Jurkat, Clone E6-1 (cell line): ENCODE results near the gene DTNB.

Source experiments
- DNase-seq: peaks from one replicate; pipeline ENCODE4 v3.0.0-alpha.2; 2011; ENCODE audit warnings: low read depth, low spot score
- H3K4me3 ChIP-seq: 2 replicates; pipeline ENCODE4 v1.5.1; 2011; ENCODE audit warnings: mild to moderate bottlenecking, low read length, control low read depth, moderate library complexity

DTNB gene

DNA sequence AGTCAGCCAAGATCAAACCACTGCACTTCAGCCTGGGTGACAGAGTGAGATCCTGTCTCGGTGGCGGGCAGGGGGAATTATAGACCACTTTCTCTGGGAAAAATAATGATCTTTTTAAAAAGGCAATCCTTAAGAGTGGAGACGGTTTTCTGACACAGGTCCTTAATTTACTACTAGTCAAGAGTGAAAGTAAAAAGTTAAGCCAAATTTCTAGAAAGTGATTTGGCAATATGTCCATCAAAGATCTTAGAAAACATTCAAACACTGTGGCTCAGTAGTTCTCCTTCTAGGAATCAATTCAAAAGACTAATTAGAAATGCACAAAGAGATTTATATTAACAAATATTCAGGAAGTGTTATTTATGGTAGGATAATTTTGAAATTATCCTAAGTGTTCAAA lies 183.2 kb downstream of the DTNB start:
- DNase-seq = no peak

DNA sequence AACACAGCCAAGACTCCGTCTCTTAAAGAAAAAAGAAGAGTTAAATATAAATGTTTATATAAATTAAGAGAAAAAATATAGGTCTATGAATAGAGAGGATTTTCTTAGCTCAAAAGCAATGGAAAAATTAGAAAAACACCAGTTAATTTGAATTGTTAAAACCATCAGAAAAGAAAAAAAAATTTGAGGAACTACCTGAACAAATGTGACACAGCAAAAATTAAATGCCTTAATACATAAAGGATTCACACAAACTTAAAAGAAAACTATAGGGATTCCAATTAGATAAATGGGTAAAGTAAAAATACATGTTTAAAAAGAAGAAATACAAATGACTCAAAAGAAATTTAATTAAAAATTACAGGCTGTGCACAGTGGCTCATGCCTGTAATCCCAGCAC lies 183.7 kb downstream of the DTNB start:
- no peak for DNase-seq
- no peak overlapping the region for H3K4me3 ChIP-seq

More for the DNA sequence above, 183.2 kb downstream of the DTNB start:
- no peak overlapping the region for H3K4me3 ChIP-seq

DNA sequence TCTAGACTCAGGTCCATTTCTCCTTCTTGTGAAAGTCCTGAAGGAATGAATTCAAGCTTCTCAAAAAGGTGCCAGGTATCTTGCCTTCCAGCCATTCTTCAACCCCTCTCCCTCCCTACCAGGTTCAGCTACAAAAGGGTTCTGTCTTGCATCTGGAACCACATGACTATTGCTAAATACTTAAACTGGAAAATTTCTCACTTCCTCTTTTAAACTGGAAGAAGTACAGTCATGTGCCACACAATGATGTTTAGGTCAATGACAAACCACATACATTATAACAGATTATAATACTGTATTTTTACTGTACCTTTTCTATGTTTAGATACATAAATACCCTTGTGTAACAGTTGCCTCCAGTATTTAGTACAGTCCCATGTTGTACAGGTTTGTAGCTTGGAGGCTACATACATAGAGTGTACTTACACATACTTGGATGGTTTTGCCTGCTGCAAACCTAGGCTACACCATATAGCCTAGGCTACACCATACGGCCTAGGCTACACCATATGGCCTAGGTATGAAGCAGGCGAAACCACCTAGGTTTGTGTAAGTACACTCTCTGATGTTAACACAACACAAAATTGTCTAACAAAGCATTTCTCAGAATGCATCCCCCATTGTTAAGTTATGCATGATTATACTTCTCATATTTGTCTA lies 189.6 kb downstream of the DTNB start:
- DNase-seq = no peak
- no peak overlapping the region for H3K4me3 ChIP-seq

DNA sequence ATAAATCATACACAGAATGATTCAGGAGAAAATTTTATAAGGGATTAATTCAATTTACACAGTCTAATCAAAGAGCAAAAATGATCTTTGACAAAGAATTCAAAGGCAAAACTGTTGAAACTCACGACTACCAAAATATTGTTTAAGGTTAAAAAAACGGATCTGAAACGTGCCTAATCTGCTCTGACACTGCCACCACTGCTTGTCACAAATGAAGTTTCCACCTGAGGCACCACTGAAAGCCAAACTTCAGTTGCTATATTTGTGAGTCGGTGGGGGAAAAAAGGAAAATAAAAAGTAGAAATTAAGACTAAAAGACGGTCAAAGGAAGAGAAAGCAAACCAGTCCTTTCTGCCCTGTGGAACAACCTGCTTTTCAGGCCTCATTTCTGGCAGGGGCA lies 191.0 kb downstream of the DTNB start:
- H3K4me3 ChIP-seq = no peak overlapping the region
- DNase-seq = no peak

DNA sequence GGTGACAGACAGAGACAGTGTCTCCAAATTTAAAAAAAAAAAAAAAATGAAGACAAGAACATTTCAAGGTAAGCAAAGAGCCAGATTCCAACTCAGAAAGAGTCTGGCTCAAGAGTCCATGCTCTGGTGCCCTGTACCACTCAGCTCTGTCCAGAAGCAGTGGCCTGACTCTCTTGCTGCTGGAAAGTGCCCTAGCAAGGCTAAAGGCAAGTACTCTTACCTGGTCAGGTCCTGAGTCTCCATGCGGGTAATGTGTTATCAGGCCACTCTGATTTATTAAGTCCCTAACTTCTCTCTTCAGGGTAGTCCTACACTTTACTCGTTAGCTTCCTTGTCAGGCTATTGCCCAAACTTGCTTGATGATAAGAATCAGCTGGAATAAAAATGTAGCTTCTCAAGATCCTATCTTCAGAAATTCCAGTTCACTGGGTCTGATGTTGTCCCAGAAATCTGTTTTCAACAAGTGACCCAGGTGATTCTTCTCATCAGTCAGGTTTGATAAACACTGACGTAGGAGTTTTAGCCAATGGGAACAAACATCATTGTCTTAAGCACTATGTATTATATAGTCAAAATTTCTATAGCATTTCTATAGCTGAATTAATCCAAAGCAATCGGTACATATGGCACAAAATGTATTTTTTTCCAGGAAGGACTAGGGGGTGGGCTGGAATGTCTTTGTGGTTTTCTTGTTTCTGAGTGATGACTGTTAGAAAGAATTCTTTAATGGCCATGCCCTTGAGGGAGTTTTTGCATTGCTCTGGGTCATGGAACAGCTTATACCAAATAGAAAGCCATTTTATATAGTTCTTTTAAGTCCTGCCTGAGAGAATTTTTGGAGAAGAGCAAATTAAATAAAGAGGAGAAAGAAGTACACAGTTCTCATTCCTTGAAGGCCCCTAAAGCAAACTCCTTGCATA lies 191.7 kb downstream of the DTNB start:
- DNase-seq = no peak
- no peak overlapping the region for H3K4me3 ChIP-seq

DNA sequence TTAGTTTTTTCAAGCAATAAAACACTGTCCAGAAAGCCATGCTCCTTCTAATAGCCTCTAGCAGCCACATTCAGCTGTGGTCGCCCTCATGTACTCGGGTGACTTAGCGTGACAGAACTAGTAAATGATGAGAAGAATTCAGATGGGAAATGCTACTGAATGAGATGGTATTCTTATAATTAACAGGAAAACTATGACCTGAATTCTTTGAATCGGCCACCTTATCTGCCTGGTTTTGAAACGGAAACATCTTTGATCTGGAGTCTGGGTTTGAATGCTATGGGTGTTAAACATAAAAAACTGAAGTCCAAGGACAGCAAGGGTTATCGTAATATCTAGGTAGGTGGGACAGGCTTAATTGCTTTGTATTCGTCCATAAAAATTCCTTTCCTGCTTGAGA lies 192.8 kb downstream of the DTNB start:
- no peak for DNase-seq
- no peak overlapping the region for H3K4me3 ChIP-seq

DNA sequence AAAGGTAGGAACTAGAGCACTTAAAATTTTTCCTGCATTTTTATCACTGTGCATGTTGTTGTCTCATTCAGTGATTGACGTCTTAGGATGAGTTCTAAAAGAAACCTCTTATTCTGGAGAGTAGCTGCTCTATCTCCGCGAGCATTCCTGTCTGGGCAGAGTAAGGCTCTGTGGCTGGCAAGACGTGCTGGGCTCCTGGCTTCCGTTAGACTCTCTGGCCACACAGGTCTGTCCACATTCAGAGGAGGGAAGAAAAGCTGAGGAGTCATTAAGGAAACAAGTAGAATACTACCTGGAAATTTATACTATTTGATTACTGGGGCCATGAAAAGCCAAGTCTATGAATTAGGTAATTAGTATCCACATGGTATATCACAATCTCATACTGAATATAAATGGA lies 193.6 kb downstream of the DTNB start:
- H3K4me3 ChIP-seq = no peak overlapping the region
- DNase-seq = no peak

DNA sequence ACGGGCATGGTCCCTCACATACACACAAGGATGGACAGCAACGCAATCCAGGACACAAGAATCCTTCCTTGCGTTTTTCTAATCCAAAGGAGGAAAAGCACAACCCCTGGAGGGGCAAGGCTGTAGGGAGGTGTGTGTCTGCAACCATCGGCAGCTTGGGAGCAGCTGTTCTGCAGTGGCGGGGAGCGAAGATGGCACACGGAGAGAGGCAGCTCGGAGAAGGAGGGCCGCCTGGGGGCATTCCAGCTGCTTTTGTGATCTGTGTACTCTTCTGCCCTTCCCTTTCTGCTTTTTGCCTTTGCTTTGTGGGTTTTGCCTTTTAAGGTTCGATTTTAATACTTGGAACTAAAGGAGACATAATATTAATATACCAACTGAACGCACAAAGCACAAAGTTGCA lies 194.6 kb downstream of the DTNB start:
- H3K4me3 ChIP-seq = no peak overlapping the region
- DNase-seq = no peak

DNA sequence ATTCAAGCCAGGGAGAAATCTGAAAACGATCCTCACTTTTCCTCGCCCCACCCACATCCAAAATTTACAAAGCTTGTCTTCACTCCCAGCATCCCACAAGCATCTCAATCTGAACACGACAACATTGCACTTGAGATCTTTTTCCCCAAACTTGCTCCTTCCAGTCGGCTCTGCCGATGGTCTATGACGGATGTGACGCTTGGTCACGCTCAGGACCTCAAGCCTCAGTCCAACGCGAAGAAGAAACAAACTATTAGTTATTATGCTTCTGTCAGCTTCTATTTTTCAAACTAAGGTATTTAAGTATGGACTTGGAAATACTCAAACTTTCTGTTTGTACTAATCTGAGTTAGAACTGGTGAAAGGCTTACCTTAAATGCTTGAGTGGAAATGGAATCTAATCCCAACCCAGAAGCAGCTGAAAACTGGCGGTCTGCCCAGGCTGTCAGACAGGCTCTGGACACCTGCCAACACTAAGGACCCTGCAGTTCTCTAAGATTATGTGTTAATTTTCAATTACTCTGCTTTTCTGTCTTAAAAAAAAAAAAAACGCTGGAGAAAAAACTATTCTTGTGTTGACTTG lies 199.5 kb downstream of the DTNB start:
- H3K4me3 ChIP-seq = no peak overlapping the region
- no peak for DNase-seq

DNA sequence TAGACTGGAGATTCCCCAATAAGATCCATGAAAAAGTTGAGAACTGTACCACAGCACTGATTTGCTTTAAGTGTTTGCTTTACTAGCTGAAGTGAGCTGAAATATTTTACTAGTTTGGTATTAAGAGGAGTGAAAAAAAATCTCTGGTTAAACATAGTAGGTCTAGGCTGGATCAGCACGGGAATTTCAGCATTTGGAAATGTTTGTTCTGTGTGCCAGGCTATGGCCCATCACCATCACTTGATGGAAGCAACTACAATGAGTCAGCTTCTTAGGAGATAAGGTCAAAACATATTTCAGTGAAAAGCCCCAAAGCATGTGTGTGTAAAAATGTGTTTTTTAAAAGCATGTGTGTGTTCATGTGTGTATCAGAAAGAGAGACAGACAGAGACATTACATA lies 200.2 kb downstream of the DTNB start:
- no peak for DNase-seq
- no peak overlapping the region for H3K4me3 ChIP-seq

DNA sequence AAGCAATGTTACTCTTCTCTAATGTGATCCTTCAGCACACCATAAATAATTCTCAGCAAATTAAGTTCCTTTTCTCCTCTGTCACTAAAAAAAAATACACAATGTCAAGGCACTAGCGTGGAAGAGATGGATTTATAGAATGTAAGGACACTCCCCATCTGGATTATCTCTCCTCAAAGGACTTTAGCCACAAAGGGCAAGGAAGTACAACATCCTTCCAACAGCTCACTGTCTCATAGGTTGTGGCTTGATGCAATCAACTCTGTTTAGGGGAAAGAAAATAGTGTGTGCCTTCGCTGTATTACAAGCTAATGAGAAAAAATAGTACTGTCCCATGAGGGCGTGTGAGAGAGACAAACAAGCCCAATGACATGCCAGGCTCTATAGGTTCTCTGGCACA lies 202.6 kb downstream of the DTNB start:
- no peak overlapping the region for H3K4me3 ChIP-seq
- no peak for DNase-seq

DNA sequence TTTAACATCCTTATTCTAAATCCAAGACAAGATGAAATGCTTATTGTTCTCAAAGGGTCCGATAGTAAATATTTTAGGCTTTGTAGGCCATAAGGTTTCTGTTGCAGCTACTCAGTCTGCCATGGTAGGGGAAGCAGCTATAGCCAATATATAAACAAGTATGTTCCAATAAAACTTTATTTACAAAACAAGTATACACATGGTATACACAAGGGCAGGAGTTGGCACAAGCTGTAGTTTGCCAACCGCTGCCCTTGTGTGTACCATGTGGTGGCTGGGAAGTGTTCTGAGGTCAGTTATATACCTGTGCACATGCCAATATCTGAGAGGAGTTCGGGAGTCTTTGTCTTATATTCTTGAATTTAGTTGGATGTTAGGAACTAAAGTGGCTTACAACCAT lies 205.6 kb downstream of the DTNB start:
- H3K4me3 ChIP-seq = no peak overlapping the region
- DNase-seq = no peak

DNA sequence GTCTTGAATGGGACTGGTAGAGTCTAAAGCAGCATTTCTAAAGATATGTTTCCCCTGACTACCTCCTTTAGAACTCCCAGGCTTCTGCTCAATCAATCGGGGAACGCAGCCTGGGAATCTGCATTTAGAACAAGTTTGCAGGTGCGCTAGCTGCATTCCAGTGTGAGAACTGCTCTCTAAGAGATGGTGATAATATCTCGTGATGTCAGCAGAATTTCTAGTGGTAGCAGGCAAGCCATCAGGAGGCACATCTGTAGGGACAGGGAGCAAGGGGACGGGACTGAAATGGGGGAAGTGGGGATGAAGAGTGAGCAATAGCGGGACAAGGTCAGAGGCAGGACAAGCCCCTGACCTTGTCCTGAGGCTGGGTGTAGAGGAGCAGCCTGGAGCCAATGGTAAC lies 211.4 kb downstream of the DTNB start:
- H3K4me3 ChIP-seq = no peak overlapping the region
- no peak for DNase-seq

DNA sequence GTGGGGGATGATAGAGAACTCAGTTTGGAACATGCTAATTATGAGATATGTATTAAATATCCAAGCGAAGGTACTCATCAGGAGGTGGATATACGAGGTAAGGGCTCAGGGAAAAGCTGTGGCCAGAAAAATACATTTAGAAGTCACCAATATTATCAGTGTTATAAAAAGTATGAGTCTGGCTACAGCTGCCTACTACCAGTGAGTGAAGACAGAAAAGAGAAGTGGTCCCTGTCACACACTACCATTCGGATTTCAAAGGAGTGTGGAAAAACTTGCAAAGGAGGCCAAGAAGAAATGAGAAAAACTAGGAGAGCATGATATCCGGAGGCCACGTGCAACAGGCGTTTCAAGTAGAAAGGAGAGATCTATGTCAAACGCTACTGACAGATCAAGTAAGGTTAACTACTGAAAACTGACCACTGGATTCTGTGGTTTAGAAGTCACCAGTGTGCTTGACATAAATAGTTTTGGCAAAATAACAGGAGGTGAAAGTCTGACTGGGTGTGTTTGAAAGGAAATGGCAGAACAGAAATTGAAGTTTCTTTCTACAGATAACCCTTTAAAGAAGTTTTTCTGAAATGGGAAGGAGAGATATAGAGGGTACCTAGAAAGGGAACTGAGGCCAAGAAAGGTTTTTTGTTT lies 213.0 kb downstream of the DTNB start:
- no peak for DNase-seq

DNA sequence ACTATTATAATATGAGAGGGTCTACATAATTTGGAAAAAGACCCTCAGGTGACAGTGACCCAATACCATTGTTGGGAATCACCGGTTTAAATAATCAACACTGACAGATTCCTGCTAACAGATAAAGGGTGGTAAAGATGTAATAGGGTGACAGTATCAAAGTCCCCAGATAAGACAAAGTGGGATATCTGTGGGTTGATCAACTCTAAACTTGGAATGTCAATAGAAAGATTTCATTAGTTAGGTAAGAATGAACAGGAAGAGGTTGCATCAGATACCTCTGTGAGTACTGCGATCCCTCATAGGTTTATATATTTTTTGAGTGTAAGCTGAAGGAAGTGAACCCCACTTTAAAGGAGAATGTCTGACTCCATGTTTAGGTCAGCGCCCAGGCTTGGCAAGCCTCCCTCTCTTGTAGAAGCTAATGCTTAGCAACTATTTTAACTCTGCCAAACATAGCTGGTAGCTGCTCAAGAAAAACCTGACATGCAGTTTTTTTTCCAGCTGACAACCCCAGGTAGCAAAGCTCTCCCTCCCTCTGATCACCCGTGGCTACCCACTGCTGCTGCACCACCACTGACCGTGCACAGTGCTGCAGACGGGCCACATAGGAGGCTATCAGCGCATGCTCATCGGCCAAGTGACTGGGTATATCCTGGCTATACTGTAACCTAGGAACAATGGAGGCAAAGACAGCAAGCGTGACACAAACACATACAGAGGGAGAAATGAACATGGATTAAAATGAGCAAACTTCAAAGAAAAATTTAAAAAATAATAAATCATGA lies 218.4 kb downstream of the DTNB start:
- no peak overlapping the region for H3K4me3 ChIP-seq
- no peak for DNase-seq

More for the DNA sequence above, 213.0 kb downstream of the DTNB start:
- H3K4me3 ChIP-seq = no peak overlapping the region

DNA sequence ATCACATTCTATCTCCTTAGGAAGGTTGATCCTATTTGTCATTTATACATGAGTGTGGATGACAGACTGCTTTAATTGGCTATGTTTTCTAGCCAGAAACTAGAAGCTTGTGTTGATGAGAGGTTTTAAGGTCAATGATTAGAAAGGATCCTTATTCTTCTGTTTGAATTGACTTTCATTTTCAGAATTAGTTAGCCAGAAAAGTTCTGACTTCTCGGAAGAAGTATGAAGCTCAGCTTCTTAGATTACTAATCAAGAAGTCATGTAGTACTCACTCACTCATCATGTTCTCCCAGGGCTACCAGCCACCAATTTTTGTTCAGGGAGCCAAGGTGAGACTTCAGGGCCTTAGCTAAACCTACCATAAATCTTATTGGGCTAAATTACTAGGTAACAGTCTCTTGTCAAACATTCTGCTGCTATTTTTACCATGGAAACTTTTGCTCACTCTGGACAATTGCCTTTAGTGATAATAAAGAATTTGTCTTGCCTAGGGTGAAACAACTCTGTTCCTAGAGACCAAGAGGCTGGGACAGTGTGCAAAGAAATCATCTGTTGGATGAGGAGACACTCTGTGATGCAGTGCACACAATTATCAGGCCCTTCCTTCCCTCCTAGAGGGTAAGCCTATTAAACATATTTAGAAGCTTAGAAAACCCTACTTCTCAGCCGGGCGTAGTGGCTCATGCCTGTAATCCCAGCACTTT lies 220.0 kb downstream of the DTNB start:
- DNase-seq = no peak
- no peak overlapping the region for H3K4me3 ChIP-seq

DNA sequence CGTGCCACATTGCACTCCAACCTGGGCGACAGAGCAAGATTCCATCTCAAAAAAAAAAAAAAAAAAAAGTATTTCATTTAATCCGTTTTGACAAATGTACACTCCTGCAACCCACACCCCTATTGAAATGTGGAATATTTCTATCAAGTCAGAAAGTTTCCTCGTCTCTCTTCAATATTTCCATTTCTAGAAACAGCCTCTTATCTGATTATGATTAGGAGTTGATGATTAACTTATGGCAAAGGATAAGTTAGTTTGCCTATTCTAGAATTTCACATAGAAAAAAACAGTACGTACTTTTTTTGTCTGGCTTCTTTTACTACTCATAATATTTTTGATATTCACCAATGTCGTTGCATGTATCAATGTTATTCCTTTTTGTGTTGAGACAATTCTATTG lies 224.6 kb downstream of the DTNB start:
- DNase-seq = no peak
- H3K4me3 ChIP-seq = no peak overlapping the region

DNA sequence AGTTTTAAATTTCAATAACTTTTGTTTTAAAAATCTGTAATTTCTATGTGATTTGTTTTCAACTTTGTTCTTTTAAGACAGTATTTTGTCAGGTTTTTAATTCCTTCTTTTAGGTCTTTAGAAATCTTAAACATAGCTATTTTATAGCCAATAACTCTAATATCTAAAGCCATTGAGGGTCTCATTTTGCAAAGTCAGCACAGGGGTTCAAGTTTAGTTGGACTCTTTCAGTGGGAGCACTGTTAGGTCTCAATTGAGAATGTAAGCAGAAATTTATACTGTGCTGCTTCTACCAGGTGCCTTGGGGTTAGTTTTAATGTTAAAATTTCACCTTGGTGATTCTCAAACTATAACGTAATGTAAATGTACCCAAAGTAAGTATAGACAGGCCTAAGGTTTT lies 226.4 kb downstream of the DTNB start:
- DNase-seq = no peak
- H3K4me3 ChIP-seq = no peak overlapping the region

DNA sequence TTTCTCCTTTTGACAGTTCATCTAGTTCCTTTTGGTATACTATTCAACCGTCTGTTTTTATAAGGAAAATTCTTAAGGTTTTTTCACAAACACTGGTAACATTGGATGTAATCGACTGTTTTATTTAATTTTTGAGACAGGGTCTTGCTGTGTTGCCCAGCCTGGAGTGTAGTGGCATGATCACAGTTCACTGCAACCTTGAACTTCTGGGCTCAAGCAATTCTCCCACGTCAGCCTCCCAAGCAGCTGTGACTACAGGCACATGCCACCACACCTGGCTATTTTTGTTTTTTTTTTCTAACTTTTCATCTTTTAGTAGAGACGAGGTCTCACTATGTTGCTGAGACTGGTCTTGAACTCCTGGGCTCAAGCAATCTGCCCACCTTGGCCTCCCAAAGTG lies 227.3 kb downstream of the DTNB start:
- no peak overlapping the region for H3K4me3 ChIP-seq
- no peak for DNase-seq
